Measurements from ENCODE around the gene DHRS7B. TPM values are rescaled to one million over a fixed set of nuclear protein-coding genes. Genes with fewer than 3 reads are reported as not detected.
"Not testable (repeated sequence)": the region's sequence is repeated elsewhere in the genome, so short reads cannot be mapped to it uniquely, and the experiment has no call there.

The DHRS7B gene
- total and polyA plus RNA-seq, 9 of the 15 experiments (the other 6 are each of a cell fraction or from before 2014, with no cell fraction given) = 8.0 to 30.7 (median 14.8) TPM

DNA sequence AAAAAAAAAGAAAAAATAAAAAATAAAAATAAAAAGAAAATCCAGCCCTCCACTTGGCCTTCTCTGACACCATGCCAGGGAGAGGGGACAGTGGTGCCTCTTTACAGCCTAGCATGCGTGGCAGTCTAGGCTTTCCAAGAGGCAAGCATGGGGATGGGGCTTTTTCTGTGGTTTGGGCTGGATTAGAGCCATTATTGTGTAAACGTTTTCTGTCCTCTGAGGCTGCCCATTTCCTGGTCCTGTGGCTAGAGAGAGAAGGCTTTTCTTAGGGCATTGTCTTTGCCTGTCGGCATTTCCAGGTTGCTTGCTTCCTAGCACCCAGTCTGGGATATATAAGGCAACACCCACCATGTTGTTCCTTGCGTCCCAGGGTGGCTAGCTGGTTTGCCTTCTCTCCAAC is 2.7 kb upstream of the DHRS7B start (continued):
- TF ChIP-seq PHF8 (IDR thresholded peaks at IDR 0.05; ENCODE audit: borderline replicate concordance, low read length) = no peak

DNA sequence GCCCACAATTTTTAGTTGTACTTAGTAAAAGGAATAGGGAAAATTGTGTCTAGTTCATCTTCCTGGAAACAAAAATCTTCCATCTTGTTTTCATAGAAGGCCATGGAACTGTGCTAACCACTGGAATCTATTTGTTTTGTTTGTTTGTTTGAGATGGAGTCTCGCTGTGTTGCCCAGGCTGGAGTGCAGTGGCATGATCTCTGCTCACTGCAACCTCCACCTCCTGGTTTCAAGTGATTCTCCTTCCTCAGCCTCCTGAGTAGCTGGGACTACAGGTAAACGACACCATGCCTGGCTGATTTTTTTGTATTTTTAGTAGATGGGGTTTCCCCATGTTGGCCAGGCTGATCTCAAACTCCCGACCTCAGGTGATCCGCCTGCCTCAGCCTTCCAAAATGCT is 2.2 kb upstream of the DHRS7B start:
- not testable (repeated sequence) for FAIRE-seq

DNA sequence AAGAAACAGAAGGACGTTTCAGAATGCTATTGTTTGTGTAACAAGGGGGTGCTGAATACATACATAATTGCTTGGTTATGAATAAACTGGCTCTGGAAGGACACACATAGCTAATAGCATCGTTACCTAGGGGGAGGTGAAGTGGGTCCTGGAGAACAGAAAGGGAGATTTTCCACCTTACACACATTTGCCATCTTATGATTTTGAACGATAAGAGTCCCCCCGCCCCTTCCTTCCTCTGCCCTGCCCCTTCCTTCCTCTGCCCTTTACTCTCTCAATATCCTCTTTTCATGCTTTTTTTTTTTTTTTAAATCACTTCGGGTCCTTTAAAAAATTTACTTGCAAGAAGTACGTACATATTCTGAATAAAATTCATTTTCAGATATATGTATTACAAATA is 902 bp upstream of the DHRS7B start:
- CTCF ChIA-PET (ENCODE audit: low intra/inter-chr PET ratio) = no interaction called here
- BruUV-seq (replicated peaks) = no TSS peak
- in situ Hi-C loops (cut with MboI) (no loop called here), intact Hi-C loops (cut with micrococcal nuclease) (loop anchor here (5.0 to 10.0 kb wide), 3 partner anchors 91 to 386 kb away; no protein-coding TSS in a partner anchor)
- Histone ChIP-seq H3K9ac (ENCODE audit: insufficient read depth in 1 of 2, low read depth in 2 of 2, low read length in 2 of 2) (peak overlapping the region in 1 of 2 experiments; percentile 91; a peak in 1 of 4 replicates), H3K4me2 (ENCODE audit: insufficient read depth, low read length) (peak overlapping the region; percentile 97), H3K4me1 (replicated peaks in 1 of 2; ENCODE audit: control insufficient read depth in 2 of 2, insufficient read depth in 2 of 2, low read length in 2 of 2) (peaks cover 2 to 13% of the 10 kb centered on the region in 2 experiments; a peak in 3 of 5 replicates), H3K9me1 (ENCODE audit: control insufficient read depth, insufficient read depth, low read length) (no peaks in the 10 kb centered on the region), H3K36me3 (ENCODE audit: control insufficient read depth, insufficient read depth, low read length) (no peaks in the 10 kb centered on the region), H3K79me2 (ENCODE audit: control insufficient read depth, insufficient read depth, low read length) (peaks cover 37% of the 10 kb centered on the region), H2AFZ (ENCODE audit: low read depth, low read length) (peak overlapping the region; percentile 98; the same call in 1 of the 2 replicates), H3K27ac (ENCODE audit: extremely low read depth, low read depth, low read length) (no peak overlapping the region; the same call in 2 of the 3 replicates), H4K20me1 (replicated peaks; ENCODE audit: control insufficient read depth, insufficient read depth, low read length) (no peaks in the 10 kb centered on the region; the same call in 1 of the 2 replicates), H3K4me3 (0 out of 2 replicates have a peak overlapping the region, but pooled peaks have one; percentile 83), H3K27me3 (ENCODE audit: control insufficient read depth in 2 of 2, insufficient read depth in 2 of 2, low read length in 2 of 2) (no peaks in the 10 kb centered on the region), H3K9me3 (replicated peaks; ENCODE audit: control insufficient read depth, insufficient read depth, low read depth, low read length) (no peaks in the 10 kb centered on the region)
- DNase-seq (ENCODE audit: extremely low read depth in 1 of 4, low spot score in 3 of 4) = no peak
- no peak for ATAC-seq
- 18% methylated on average over 3 of the region's 6 CpGs for WGBS (ENCODE audit: insufficient coverage, low coverage, missing lambda C conversion rate)
- FAIRE-seq = no peak
- POLR2A ChIA-PET = no interaction called here
- no peak for TF ChIP-seq NFE2L1 (tag; IDR thresholded peaks at IDR 0.05; ENCODE audit: borderline replicate concordance, low read depth)
- TF ChIP-seq SMAD1 (IDR thresholded peaks at IDR 0.05; ENCODE audit: low read depth, low read length, partially characterized antibody) = no peak
- TF ChIP-seq BHLHE40 (IDR thresholded peaks at IDR 0.05; ENCODE audit: low read length) = no peak
- TF ChIP-seq, protein P1, sequence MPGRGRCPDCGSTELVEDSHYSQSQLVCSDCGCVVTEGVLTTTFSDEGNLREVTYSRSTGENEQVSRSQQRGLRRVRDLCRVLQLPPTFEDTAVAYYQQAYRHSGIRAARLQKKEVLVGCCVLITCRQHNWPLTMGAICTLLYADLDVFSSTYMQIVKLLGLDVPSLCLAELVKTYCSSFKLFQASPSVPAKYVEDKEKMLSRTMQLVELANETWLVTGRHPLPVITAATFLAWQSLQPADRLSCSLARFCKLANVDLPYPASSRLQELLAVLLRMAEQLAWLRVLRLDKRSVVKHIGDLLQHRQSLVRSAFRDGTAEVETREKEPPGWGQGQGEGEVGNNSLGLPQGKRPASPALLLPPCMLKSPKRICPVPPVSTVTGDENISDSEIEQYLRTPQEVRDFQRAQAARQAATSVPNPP (IDR thresholded peaks at IDR 0.05; ENCODE audit: borderline replicate concordance, insufficient read depth, insufficient read length) = no peak
- no peak for TF ChIP-seq E2F8 (IDR thresholded peaks at IDR 0.05; ENCODE audit: low read depth, partially characterized antibody)

More for the DNA sequence above, 2.2 kb upstream of the DHRS7B start:
- CTCF ChIA-PET (ENCODE audit: low intra/inter-chr PET ratio); H3K36me3 ChIP-seq (ENCODE audit: control insufficient read depth, insufficient read depth, low read length); BruUV-seq (replicated peaks); H3K4me3 ChIP-seq; DNase-seq (ENCODE audit: extremely low read depth in 1 of 4, low spot score in 3 of 4); H3K9me1 ChIP-seq (ENCODE audit: control insufficient read depth, insufficient read depth, low read length); H3K9me3 ChIP-seq (replicated peaks; ENCODE audit: control insufficient read depth, insufficient read depth, low read depth, low read length); POLR2A ChIA-PET; ATAC-seq; H3K27me3 ChIP-seq (ENCODE audit: control insufficient read depth in 2 of 2, insufficient read depth in 2 of 2, low read length in 2 of 2); H3K9ac ChIP-seq (ENCODE audit: insufficient read depth in 1 of 2, low read depth in 2 of 2, low read length in 2 of 2); H3K4me2 ChIP-seq (ENCODE audit: insufficient read depth, low read length); H3K27ac ChIP-seq (ENCODE audit: extremely low read depth, low read depth, low read length); H4K20me1 ChIP-seq (replicated peaks; ENCODE audit: control insufficient read depth, insufficient read depth, low read length); in situ Hi-C loops (cut with MboI); H2AFZ ChIP-seq (ENCODE audit: low read depth, low read length): not testable (repeated sequence)
- H3K79me2 ChIP-seq (ENCODE audit: control insufficient read depth, insufficient read depth, low read length) = peaks cover 27% of the 10 kb centered on the region
- intact Hi-C loops (cut with micrococcal nuclease) = loop anchor here (10.0 kb wide), 1 partner anchor 330 kb away; no protein-coding TSS in a partner anchor
- peaks cover 0 to 13% of the 10 kb centered on the region in 2 experiments; a peak in 2 of 5 replicates for H3K4me1 ChIP-seq (replicated peaks in 1 of 2; ENCODE audit: control insufficient read depth in 2 of 2, insufficient read depth in 2 of 2, low read length in 2 of 2)
- 41% methylated on average over 4 of the region's 4 CpGs for WGBS (ENCODE audit: insufficient coverage, low coverage, missing lambda C conversion rate)
